Neural cell (in vitro differentiated cells): ENCODE results near the gene KIRREL3. TPM values are rescaled to one million over a fixed set of nuclear protein-coding genes. Genes with fewer than 3 reads are reported as not detected.

Source experiments
- H2AFZ ChIP-seq: fragments of 200-600, 300-800 bp; sonication (generic), shearing (Covaris generic); 2 replicates; pipeline ENCODE4 v1.6.0; 2014; ENCODE audit warnings: low read depth, mild to moderate bottlenecking, antibody characterized with exemption, low read length, moderate library complexity
- H3F3A ChIP-seq: fragments of 200-600 bp; shearing (Covaris generic); 2 replicates; pipeline ENCODE4 v1.6.1; 2016; ENCODE audit warnings: mild to moderate bottlenecking, moderate library complexity, mixed read lengths, antibody characterized with exemption, low read length; ENCODE audit not compliant: insufficient read depth, poor library complexity, severe bottlenecking
- H3K27ac ChIP-seq: fragments of 200-600, 300-800 bp; sonication (generic), shearing (Covaris generic); 2 replicates; pipeline ENCODE4 v1.5.1; 2014; ENCODE audit warnings: mild to moderate bottlenecking, low read length, moderate library complexity
- H3K27me3 ChIP-seq: fragments of 300-800, 200-600 bp; sonication (generic), shearing (Covaris generic); 2 replicates; pipeline ENCODE4 v1.6.0; 2014; ENCODE audit warnings: mild to moderate bottlenecking, low read depth, low read length, moderate library complexity; ENCODE audit not compliant: insufficient read depth
- H3K36me3 ChIP-seq: fragments of 300-800, 200-600 bp; sonication (generic), shearing (Covaris generic); 2 replicates; pipeline ENCODE4 v1.5.1; 2014; ENCODE audit warnings: mild to moderate bottlenecking, antibody characterized with exemption, low read length, moderate library complexity; ENCODE audit not compliant: insufficient read depth
- H3K4me2 ChIP-seq: fragments of 300-800, 200-600 bp; sonication (generic), shearing (Covaris generic); 2 replicates; pipeline ENCODE4 v1.6.0; 2014; ENCODE audit warnings: mild to moderate bottlenecking, low read length
- H3K4me3 ChIP-seq: fragments of 300-800, 200-600 bp; sonication (generic), shearing (Covaris generic); 2 replicates; pipeline ENCODE4 v1.5.1; 2014; ENCODE audit warnings: mild to moderate bottlenecking, low read length, moderate library complexity
- H3K79me2 ChIP-seq: fragments of 200-600 bp; shearing (Covaris generic); replicated peaks from 2 replicates; pipeline ENCODE4 v1.6.0; 2014; ENCODE audit warnings: mild to moderate bottlenecking, low read length, moderate library complexity; ENCODE audit not compliant: insufficient read depth
- H3K9ac ChIP-seq: fragments of 300-800, 200-600 bp; sonication (generic), shearing (Covaris generic); 2 replicates; pipeline ENCODE4 v1.6.1; 2016; ENCODE audit warnings: mild to moderate bottlenecking, low read length, mixed read lengths
- H3K9me2 ChIP-seq: fragments of 200-600 bp; shearing (Covaris generic); 2 replicates; pipeline ENCODE4 v1.6.1; 2016; ENCODE audit warnings: mild to moderate bottlenecking, low read length, mixed read lengths; ENCODE audit not compliant: insufficient read depth
- H3K9me3 ChIP-seq: fragments of 200-600, 300-800 bp; sonication (generic), shearing (Covaris generic); 2 replicates; pipeline ENCODE4 v1.6.1; 2016; ENCODE audit warnings: mild to moderate bottlenecking, mixed run types, low read length, moderate library complexity, mixed read lengths
- H4K20me1 ChIP-seq: fragments of 200-600 bp; shearing (Covaris generic); 2 replicates; pipeline ENCODE4 v1.6.1; 2016; ENCODE audit warnings: mild to moderate bottlenecking, mixed run types; ENCODE audit not compliant: insufficient read depth
- CTCF ChIP-seq: fragments of 450-650 bp; IDR thresholded peaks from 2 replicates; pipeline ENCODE4 v1.5.1; 2014; ENCODE audit warnings: antibody characterized with exemption, mild to moderate bottlenecking, moderate library complexity; ENCODE audit not compliant: poor library complexity, severe bottlenecking
- EP300 ChIP-seq: fragments of 450-650 bp; conservative IDR thresholded peaks from 2 replicates; pipeline ENCODE4 v1.6.1; 2014; ENCODE audit warnings: antibody characterized with exemption, mild to moderate bottlenecking, moderate library complexity; ENCODE audit not compliant: poor library complexity, severe bottlenecking
- EZH2 ChIP-seq: fragments of 200-600, 300-800 bp; shearing (Covaris generic), sonication (generic); IDR thresholded peaks from 2 replicates; pipeline ENCODE4 v1.6.1; 2014; ENCODE audit warnings: antibody characterized with exemption, low read length, borderline replicate concordance, mild to moderate bottlenecking; ENCODE audit not compliant: insufficient read depth, poor library complexity, severe bottlenecking
- MXI1 ChIP-seq: fragments of 450-650 bp; conservative IDR thresholded peaks from 2 replicates; pipeline ENCODE4 v1.6.1; 2014; ENCODE audit warnings: antibody characterized with exemption, mild to moderate bottlenecking; ENCODE audit not compliant: poor library complexity, severe bottlenecking
- POLR2AphosphoS5 ChIP-seq: IDR thresholded peaks from 2 replicates; pipeline ENCODE4 v1.6.1; 2012
- RAD21 ChIP-seq: fragments of 450-650 bp; conservative IDR thresholded peaks from 2 replicates; pipeline ENCODE4 v1.6.1; 2014; ENCODE audit warnings: antibody characterized with exemption, mild to moderate bottlenecking, moderate library complexity
- REST ChIP-seq: IDR thresholded peaks from 2 replicates; pipeline ENCODE4 v1.6.1; 2012; ENCODE audit warnings: borderline replicate concordance
- SMC3 ChIP-seq: fragments of 450-650 bp; conservative IDR thresholded peaks from 2 replicates; pipeline ENCODE4 v1.6.1; 2014; ENCODE audit warnings: antibody characterized with exemption, mild to moderate bottlenecking, moderate library complexity; ENCODE audit not compliant: poor library complexity
- TAF1 ChIP-seq: IDR thresholded peaks from 2 replicates; pipeline ENCODE4 v1.6.1; 2012; ENCODE audit warnings: low read depth
- polyA plus RNA-seq: library from polyadenylated mRNA; depleted of rRNA; stranded (reverse); fragments of >200 nt; gene quantifications from 2 replicates; pipeline ENCODE4 v1.2.3, GENCODE V29; 2014

KIRREL3 gene
- polyA plus RNA-seq, 1 donor from 2014 or later: 23.8 TPM

GRCh38 chr11:126838779-126839178 lies 161.8 kb downstream of the KIRREL3 start:
- Histone ChIP-seq H3K27me3 (no peaks in the 10 kb centered on the region), H3K79me2 (no peaks in the 10 kb centered on the region), H3K36me3 (no peaks in the 10 kb centered on the region), H2AFZ (no peak overlapping the region), H3F3A (no peaks in the 10 kb centered on the region), H3K4me3 (no peak overlapping the region), H3K9me3 (no peaks in the 10 kb centered on the region), H3K9me2 (no peaks in the 10 kb centered on the region), H3K9ac (no peak overlapping the region), H3K27ac (no peak overlapping the region), H4K20me1 (no peaks in the 10 kb centered on the region), H3K4me2 (no peak overlapping the region)
- TF ChIP-seq TAF1: no peak
- no peak for TF ChIP-seq POLR2AphosphoS5

- Histone ChIP-seq H2AFZ (no peak overlapping the region), H3K79me2 (no peaks in the 10 kb centered on the region), H3K4me2 (no peak overlapping the region), H3K36me3 (no peaks in the 10 kb centered on the region), H3K27me3 (no peaks in the 10 kb centered on the region), H3K9ac (no peak overlapping the region), H3K4me3 (no peak overlapping the region), H4K20me1 (no peaks in the 10 kb centered on the region), H3F3A (no peaks in the 10 kb centered on the region), H3K27ac (no peak overlapping the region), H3K9me3 (no peaks in the 10 kb centered on the region), H3K9me2 (no peaks in the 10 kb centered on the region)
- no peak for TF ChIP-seq EZH2
- no peak for TF ChIP-seq MXI1
- TF ChIP-seq REST: no peak
- TF ChIP-seq EP300: no peak
- TF ChIP-seq TAF1: no peak
- TF ChIP-seq RAD21: no peak
- no peak for TF ChIP-seq POLR2AphosphoS5
- TF ChIP-seq CTCF: no peak
- no peak for TF ChIP-seq SMC3
These were observed 163.0 kb downstream of the KIRREL3 start for GRCh38 chr11:126837581-126837980.

GRCh38 chr11:126834573-126834972 lies 166.0 kb downstream of the KIRREL3 start:
- Histone ChIP-seq H3K27me3 (no peaks in the 10 kb centered on the region), H2AFZ (no peak overlapping the region), H3K4me3 (no peak overlapping the region), H3F3A (no peaks in the 10 kb centered on the region), H3K79me2 (no peaks in the 10 kb centered on the region), H3K9me3 (no peaks in the 10 kb centered on the region), H3K27ac (no peak overlapping the region), H3K36me3 (no peaks in the 10 kb centered on the region), H3K4me2 (no peak overlapping the region), H4K20me1 (no peaks in the 10 kb centered on the region), H3K9ac (no peak overlapping the region), H3K9me2 (no peaks in the 10 kb centered on the region)
- TF ChIP-seq SMC3: no peak
- no peak for TF ChIP-seq CTCF
- TF ChIP-seq EZH2: no peak
- no peak for TF ChIP-seq POLR2AphosphoS5
- TF ChIP-seq MXI1: no peak
- TF ChIP-seq REST: no peak
- no peak for TF ChIP-seq TAF1
- TF ChIP-seq EP300: no peak
- TF ChIP-seq RAD21: no peak
